Esophagus squamous epithelium (tissue), 4 donors: ENCODE data around the gene TTC22.

Source experiments
- POLR2A ChIP-seq, 4 donors: fragments of 450-650 bp; IDR thresholded peaks; one replicate each; pipeline ENCODE4 v1.6.1; 2017; ENCODE audit warnings: antibody characterized with exemption in 4 of 4, mild to moderate bottlenecking in 4 of 4, moderate library complexity in 3 of 4
- TF ChIP-seq, protein P1 (sequence below), 6 experiments: fragments of 450-650 bp in 4 of 6; fragments of 200-600 bp in 2 of 6; sonication (generic) in 2 of 6; IDR thresholded peaks; one replicate each; pipeline ENCODE4 v1.5.1; 2016 to 2019; ENCODE audit warnings: antibody characterized with exemption in 6 of 6, mild to moderate bottlenecking in 4 of 6, moderate library complexity in 4 of 6

DNA sequence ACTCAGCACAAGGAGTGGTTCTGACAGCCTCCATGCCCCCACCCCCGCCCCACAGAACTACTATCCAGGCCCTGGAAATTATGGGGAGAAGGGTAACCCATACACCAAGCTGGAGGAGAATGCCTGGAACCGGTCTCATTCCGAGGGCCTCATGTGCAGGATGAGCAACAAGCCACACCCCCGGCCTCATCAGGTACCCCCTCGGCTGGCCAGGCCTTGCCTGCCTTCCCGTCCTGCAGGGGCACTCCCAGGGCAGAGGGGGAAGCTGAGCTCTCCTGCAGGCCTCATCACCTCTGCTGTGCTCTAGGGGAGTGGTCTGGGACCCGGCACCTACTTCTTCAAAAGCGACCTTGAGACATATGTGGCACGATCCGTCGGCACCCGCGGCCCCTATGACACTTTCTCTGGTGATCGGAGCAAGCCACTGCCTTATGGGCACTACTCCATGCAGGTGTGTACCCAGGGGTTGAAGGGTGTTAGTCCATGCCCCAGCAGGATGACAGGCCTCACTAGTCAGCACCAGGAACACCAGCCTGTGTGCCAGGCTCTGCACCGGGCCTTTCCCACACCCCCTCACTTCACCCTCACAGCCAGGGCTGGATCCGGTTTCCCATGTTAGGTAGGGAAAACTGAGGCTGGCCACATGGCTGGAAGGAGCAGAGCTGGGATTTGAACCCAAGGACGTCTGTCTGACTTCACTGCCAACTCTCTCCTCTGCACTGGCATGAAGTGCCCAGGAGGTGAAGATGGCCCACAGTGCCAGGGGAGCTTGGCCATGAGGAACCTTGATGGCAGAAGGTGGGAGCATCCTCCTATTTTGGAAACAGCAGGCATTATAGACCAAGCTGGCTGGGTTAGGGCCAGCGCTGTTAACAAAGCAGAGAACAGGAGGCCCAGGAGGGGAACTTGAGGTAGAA, 10.9 kb upstream of the TTC22 start:
- TF ChIP-seq, protein P1, sequence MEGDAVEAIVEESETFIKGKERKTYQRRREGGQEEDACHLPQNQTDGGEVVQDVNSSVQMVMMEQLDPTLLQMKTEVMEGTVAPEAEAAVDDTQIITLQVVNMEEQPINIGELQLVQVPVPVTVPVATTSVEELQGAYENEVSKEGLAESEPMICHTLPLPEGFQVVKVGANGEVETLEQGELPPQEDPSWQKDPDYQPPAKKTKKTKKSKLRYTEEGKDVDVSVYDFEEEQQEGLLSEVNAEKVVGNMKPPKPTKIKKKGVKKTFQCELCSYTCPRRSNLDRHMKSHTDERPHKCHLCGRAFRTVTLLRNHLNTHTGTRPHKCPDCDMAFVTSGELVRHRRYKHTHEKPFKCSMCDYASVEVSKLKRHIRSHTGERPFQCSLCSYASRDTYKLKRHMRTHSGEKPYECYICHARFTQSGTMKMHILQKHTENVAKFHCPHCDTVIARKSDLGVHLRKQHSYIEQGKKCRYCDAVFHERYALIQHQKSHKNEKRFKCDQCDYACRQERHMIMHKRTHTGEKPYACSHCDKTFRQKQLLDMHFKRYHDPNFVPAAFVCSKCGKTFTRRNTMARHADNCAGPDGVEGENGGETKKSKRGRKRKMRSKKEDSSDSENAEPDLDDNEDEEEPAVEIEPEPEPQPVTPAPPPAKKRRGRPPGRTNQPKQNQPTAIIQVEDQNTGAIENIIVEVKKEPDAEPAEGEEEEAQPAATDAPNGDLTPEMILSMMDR (IDR thresholded peaks at IDR 0.05) = no peak
- no peak for TF ChIP-seq POLR2A (IDR thresholded peaks at IDR 0.05)
